NCI-H524 treated with DMSO at 0.1 percent for 48 hours (cell line): ENCODE data around the gene ID1.

ENCODE experiments used
- DNase-seq: peaks from one replicate; lab custom pipeline; 2025; lab: John Stamatoyannopoulos, UW

ID1 gene

GRCh38 chr20:31605031-31605901 lies at the start of gene ID1:
Gene ID1 (plus strand): TSS chr20:31605289. CDS start chr20:31605388, 99 bp downstream.
- DNase-seq = peak; percentile 86

- DNase-seq = no peak
Measured at GRCh38 chr20:31559704-31560093, 45.4 kb upstream of the ID1 start.

GRCh38 chr20:31560094-31560745 lies 44.9 kb upstream of the ID1 start:
- DNase-seq = no peak

- DNase-seq = no peak
Measured at GRCh38 chr20:31560746-31561598, 44.1 kb upstream of the ID1 start.

GRCh38 chr20:31562241-31562640 lies 42.8 kb upstream of the ID1 start:
- no peak for DNase-seq

- DNase-seq = no peak
Measured at GRCh38 chr20:31564284-31564683, 40.8 kb upstream of the ID1 start.

GRCh38 chr20:31565699-31566318 lies 39.3 kb upstream of the ID1 start:
- no peak for DNase-seq

GRCh38 chr20:31566319-31566657 lies 38.8 kb upstream of the ID1 start:
- no peak for DNase-seq

GRCh38 chr20:31566658-31567379 lies 38.3 kb upstream of the ID1 start:
- DNase-seq = no peak

- no peak for DNase-seq
Measured at GRCh38 chr20:31567380-31567720, 37.7 kb upstream of the ID1 start.

GRCh38 chr20:31568041-31568731 lies 36.9 kb upstream of the ID1 start:
- DNase-seq = no peak

GRCh38 chr20:31568773-31569162 lies 36.3 kb upstream of the ID1 start:
- DNase-seq = no peak

- no peak for DNase-seq
Measured at GRCh38 chr20:31569163-31570020, 35.7 kb upstream of the ID1 start.

- DNase-seq = no peak
Measured at GRCh38 chr20:31570021-31570463, 35.0 kb upstream of the ID1 start.

- DNase-seq = no peak
Measured at GRCh38 chr20:31570735-31571617, 34.1 kb upstream of the ID1 start.

- DNase-seq = peak; percentile 66
Measured at GRCh38 chr20:31572042-31572700, 32.9 kb upstream of the ID1 start.

- peak; percentile 83 for DNase-seq
Measured at GRCh38 chr20:31572701-31573554, 32.2 kb upstream of the ID1 start.
